ENCODE results near the gene LYZL1.

- TF ChIP-seq CTCF (IDR thresholded peaks at IDR 0.05) (no peak), EZH2 (IDR thresholded peaks at IDR 0.05; ENCODE audit: borderline replicate concordance, insufficient read depth, low read depth, low read length, poor library complexity, severe bottlenecking) (no peak)
Observed at GRCh38 chr10:29240986-29241660, 47.7 kb upstream of the LYZL1 start.

Measured in B cell (primary cell).